OCI-LY1 (cell line): Measurements from ENCODE around the gene SYT7.
A peak's percentile ranks its signal among the peaks of the same experiment; 100 is the strongest.

Experiments
- H2AFZ ChIP-seq: fragments of 200-600 bp; sonication (generic), shearing (Covaris generic); 2 replicates; pipeline ENCODE4 v1.6.0; 2014; ENCODE audit warnings: antibody characterized with exemption, mild to moderate bottlenecking, low read length
- H3F3A ChIP-seq: fragments of 200-600 bp; sonication (generic), shearing (Covaris generic); 2 replicates; pipeline ENCODE4 v1.6.0; 2014; ENCODE audit warnings: mild to moderate bottlenecking, antibody characterized with exemption, low read length, moderate library complexity; ENCODE audit not compliant: insufficient read depth
- H3K27ac ChIP-seq: fragments of 200-600 bp; sonication (generic); 2 replicates; pipeline ENCODE4 v1.5.1; 2014; ENCODE audit warnings: low read length, mixed run types, mild to moderate bottlenecking, low read depth; ENCODE audit not compliant: poor library complexity, severe bottlenecking
- H3K27me3 ChIP-seq: fragments of 200-600 bp; sonication (generic); 2 replicates; pipeline ENCODE4 v1.6.0; 2014; ENCODE audit warnings: antibody characterized with exemption, mild to moderate bottlenecking, low read length, moderate library complexity; ENCODE audit not compliant: insufficient read depth
- H3K36me3 ChIP-seq: fragments of 200-600 bp; sonication (generic); 2 replicates; pipeline ENCODE4 v1.6.1; 2014; ENCODE audit warnings: mild to moderate bottlenecking, antibody characterized with exemption, low read length, moderate library complexity, mixed read lengths; ENCODE audit not compliant: insufficient read depth
- H3K4me1 ChIP-seq: fragments of 200-600 bp; sonication (generic); 2 replicates; pipeline ENCODE4 v1.5.1; 2014; ENCODE audit warnings: mild to moderate bottlenecking, low read length, moderate library complexity; ENCODE audit not compliant: insufficient read depth, severe bottlenecking
- H3K4me2 ChIP-seq: fragments of 200-600 bp; sonication (generic), shearing (Covaris generic); 2 replicates; pipeline ENCODE4 v1.6.1; 2014; ENCODE audit warnings: low read length
- H3K4me3 ChIP-seq: fragments of 200-600 bp; sonication (generic); 2 replicates; pipeline ENCODE4 v1.5.1; 2014; ENCODE audit warnings: low read length, low read depth, mild to moderate bottlenecking, mixed read lengths; ENCODE audit not compliant: poor library complexity, severe bottlenecking
- H3K79me2 ChIP-seq: fragments of 200-600 bp; shearing (Covaris generic); 2 replicates; pipeline ENCODE4 v1.6.1; 2016; ENCODE audit warnings: mixed run types, low read length, mixed read lengths; ENCODE audit not compliant: insufficient read depth
- H3K9ac ChIP-seq: fragments of 200-600 bp; sonication (generic), shearing (Covaris generic); 2 replicates; pipeline ENCODE4 v1.6.1; 2014; ENCODE audit warnings: mild to moderate bottlenecking, low read length, mixed read lengths
- H3K9me2 ChIP-seq: fragments of 200-600 bp; sonication (generic), shearing (Covaris generic); 2 replicates; pipeline ENCODE4 v1.6.1; 2014; ENCODE audit warnings: low read depth, mild to moderate bottlenecking, low read length, mixed read lengths
- H3K9me3 ChIP-seq: fragments of 200-600 bp; shearing (Covaris generic); 2 replicates; pipeline ENCODE4 v1.6.1; 2014; ENCODE audit warnings: low read length, mixed read lengths
- H4K20me1 ChIP-seq: fragments of 200-600 bp; sonication (generic), shearing (Covaris generic); 2 replicates; pipeline ENCODE4 v1.6.0; 2016; ENCODE audit warnings: mild to moderate bottlenecking, low read length; ENCODE audit not compliant: insufficient read depth
- CTCF ChIP-seq: fragments of 200-600 bp; sonication (generic), shearing (Covaris generic); IDR thresholded peaks from 2 replicates; pipeline ENCODE4 v1.5.1; 2017; ENCODE audit warnings: mild to moderate bottlenecking, antibody characterized with exemption, low read length, moderate library complexity, mixed read lengths
- EZH2 ChIP-seq: fragments of 200-600 bp; sonication (generic), shearing (Covaris generic); IDR thresholded peaks from 2 replicates; pipeline ENCODE4 v1.8.0; 2017; ENCODE audit warnings: borderline replicate concordance, mixed run types, mild to moderate bottlenecking, antibody characterized with exemption, low read length, moderate library complexity, mixed read lengths

SYT7 gene

DNA sequence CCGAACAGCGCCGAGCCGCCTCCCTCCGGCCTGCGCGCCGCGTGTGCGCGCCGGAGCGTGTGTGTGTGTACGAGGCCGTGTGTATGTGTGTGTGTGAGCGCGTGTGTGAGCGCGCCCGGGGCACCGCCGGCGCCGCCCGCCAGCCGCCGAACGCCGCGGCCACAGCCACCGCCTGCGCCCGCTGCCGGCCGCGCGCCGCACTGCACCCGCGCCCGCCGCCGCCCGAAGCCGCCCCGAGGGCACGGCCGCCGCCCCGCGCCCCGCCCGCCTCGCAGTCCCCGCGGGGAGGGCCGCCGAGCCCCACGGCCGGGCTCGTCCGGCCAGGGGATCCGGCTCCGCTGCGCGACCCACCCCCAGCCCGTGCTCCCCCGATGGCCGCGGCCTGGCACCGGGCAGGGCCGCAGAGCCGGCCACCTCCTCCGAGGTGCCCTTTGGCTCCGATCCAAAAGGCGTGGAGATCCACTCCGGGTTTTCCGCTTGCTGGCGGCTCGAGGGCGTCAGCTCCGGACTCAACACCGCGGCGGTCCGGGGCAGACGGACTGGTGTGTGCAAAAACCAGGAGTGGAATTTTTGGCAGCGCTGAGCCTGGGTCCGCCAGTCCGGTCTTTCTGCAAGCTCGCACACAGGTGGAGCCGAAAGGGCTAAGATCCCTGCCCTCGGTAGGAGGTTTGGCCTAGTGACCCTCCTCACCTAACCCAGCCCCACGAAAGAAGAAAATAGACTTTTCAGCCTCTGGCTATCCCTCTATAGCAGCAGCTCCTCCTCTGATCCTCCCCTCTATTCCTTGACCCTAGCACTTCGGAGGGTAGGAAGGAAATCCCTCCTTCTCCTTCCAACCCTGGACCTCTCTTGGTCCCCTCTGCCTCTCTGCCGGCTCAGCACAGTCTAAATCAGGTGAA, at the start of gene SYT7:
Gene SYT7, minus strand, starts transcription at position 47 of the 899 bp plus-strand sequence. CDS start 256 bp downstream, outside the sequence.
- Histone ChIP-seq H3K4me3 (peak within 1 kb of the TSS; percentile 60), H3K27ac (no peak within 1 kb of the TSS), H2AFZ (no peak within 1 kb of the TSS), H3K9me2 (no peaks in the 10 kb centered on the region), H3K79me2 (no peaks in the 10 kb centered on the region), H3K9ac (no peak within 1 kb of the TSS), H3K4me2 (peak within 1 kb of the TSS; percentile 69), H3K9me3 (no peaks in the 10 kb centered on the region), H3K27me3 (peaks cover 13% of the 10 kb centered on the region), H3K4me1 (no peaks in the 10 kb centered on the region), H4K20me1 (no peaks in the 10 kb centered on the region), H3K36me3 (no peaks in the 10 kb centered on the region), H3F3A (no peaks in the 10 kb centered on the region)
- TF ChIP-seq EZH2, result no peak
- TF ChIP-seq CTCF, result peak; percentile 9; the same call in 1 of the 2 replicates

- Histone ChIP-seq H3K9me2 (no peaks in the 10 kb centered on the region), H4K20me1 (no peaks in the 10 kb centered on the region), H3K4me2 (no peak overlapping the region), H3K9ac (no peak overlapping the region), H3K9me3 (no peaks in the 10 kb centered on the region), H3F3A (no peaks in the 10 kb centered on the region), H3K79me2 (no peaks in the 10 kb centered on the region), H3K36me3 (no peaks in the 10 kb centered on the region), H3K4me1 (no peaks in the 10 kb centered on the region), H3K4me3 (no peak overlapping the region), H2AFZ (no peak overlapping the region), H3K27me3 (no peaks in the 10 kb centered on the region), H3K27ac (no peak overlapping the region)
- TF ChIP-seq EZH2 (no peak), CTCF (no peak)
Measured at GRCh38 chr11:61630089-61630488, 49.2 kb upstream of the SYT7 start.

GRCh38 chr11:61629082-61629833, 48.4 kb upstream of the SYT7 start:
- Histone ChIP-seq H3K27me3 (no peaks in the 10 kb centered on the region), H3K4me1 (no peaks in the 10 kb centered on the region), H3K27ac (no peak overlapping the region), H3K9ac (no peak overlapping the region), H3K9me3 (no peaks in the 10 kb centered on the region), H4K20me1 (no peaks in the 10 kb centered on the region), H3K4me2 (no peak overlapping the region), H3K9me2 (no peaks in the 10 kb centered on the region), H3K36me3 (no peaks in the 10 kb centered on the region), H3K4me3 (no peak overlapping the region), H2AFZ (no peak overlapping the region), H3F3A (no peaks in the 10 kb centered on the region), H3K79me2 (no peaks in the 10 kb centered on the region)
- TF ChIP-seq EZH2 (no peak), CTCF (no peak)
